Activated B cell treated with CpG ODN at 0.5 μM for 24 hours (primary cell): ENCODE data around the gene SOX1. TPM values are rescaled to one million over a fixed set of nuclear protein-coding genes. Genes with fewer than 3 reads are reported as not detected.

Experiments used
- ATAC-seq: fragments of 200-7000 bp; cut with Tn5 transposase; one replicate; pipeline ENCODE4 v1.10.0; 2021; ENCODE audit warnings: low read depth, mild to moderate bottlenecking, moderate library complexity
- CTCF ChIA-PET: fragments of 350-600 bp; sonication (Branson Sonifier 250); formaldehyde crosslinking; loops from one replicate; lab custom pipeline; 2021; ENCODE audit warnings: antibody characterized with exemption; lab: Charles Lee
- POLR2A ChIA-PET: fragments of 350-600 bp; sonication (Branson Sonifier 250); formaldehyde crosslinking; loops from one replicate; lab custom pipeline; 2021; ENCODE audit warnings: antibody characterized with exemption; lab: Charles Lee
- DNase-seq: peaks from one replicate; pipeline ENCODE4 v3.0.0; 2022
- H3K27ac Mint-ChIP-seq: one replicate; pipeline ENCODE4 v1.8.0; 2020; ENCODE audit warnings: mixed read lengths
- H3K27me3 Mint-ChIP-seq: one replicate; pipeline ENCODE4 v1.8.0; 2021; ENCODE audit warnings: mixed read lengths
- H3K36me3 Mint-ChIP-seq: one replicate; pipeline ENCODE4 v1.8.0; 2021; ENCODE audit warnings: low read depth, mixed read lengths
- H3K4me1 Mint-ChIP-seq: one replicate; pipeline ENCODE4 v1.8.0; 2021; ENCODE audit warnings: mixed read lengths
- H3K4me3 Mint-ChIP-seq: one replicate; pipeline ENCODE4 v1.8.0; 2020; ENCODE audit warnings: mild to moderate bottlenecking, mixed read lengths
- H3K9me3 Mint-ChIP-seq: one replicate; pipeline ENCODE4 v1.8.0; 2020; ENCODE audit warnings: mixed read lengths
- CTCF ChIP-seq: fragments of 200-600 bp; IDR thresholded peaks from one replicate; pipeline ENCODE4 v1.8.0; 2022; ENCODE audit warnings: antibody characterized with exemption, mild to moderate bottlenecking
- intact Hi-C: fragments of 100-400 bp; cut with micrococcal nuclease; formaldehyde crosslinking; loops from one replicate; pipeline ENCODE4 v1.15.1; 2024
- total RNA-seq: library from RNA; stranded (reverse); gene quantifications from 2 replicates; pipeline ENCODE4 v1.2.3, GENCODE V29; 2022

Gene SOX1
- total RNA-seq, 1 donor from 2014 or later: not detected

- DNase-seq (no peak), ATAC-seq (no peak)
- TF ChIP-seq CTCF: no peak
- intact Hi-C loops: no loop called here
- Mint-ChIP-seq H3K4me1 (peaks cover 3% of the 10 kb centered on the region), H3K27me3 (peaks cover 56% of the 10 kb centered on the region), H3K36me3 (no peaks in the 10 kb centered on the region), H3K9me3 (no peaks in the 10 kb centered on the region), H3K27ac (no peak overlapping the region), H3K4me3 (no peak overlapping the region)
- ChIA-PET POLR2A (no interaction called here), CTCF (no interaction called here)
These were observed 8.5 kb upstream of the SOX1 start for GRCh38 chr13:112058519-112058873.

- no peak for DNase-seq
- intact Hi-C loops: no loop called here
- no peaks in the 10 kb centered on the region for H3K36me3 Mint-ChIP-seq
- H3K4me1 Mint-ChIP-seq: peaks cover 3% of the 10 kb centered on the region
- no peak for TF ChIP-seq CTCF
- H3K4me3 Mint-ChIP-seq: no peak overlapping the region
- no peak for ATAC-seq
- ChIA-PET CTCF (no interaction called here), POLR2A (no interaction called here)
- H3K27ac Mint-ChIP-seq: no peak overlapping the region
- peaks cover 59% of the 10 kb centered on the region for H3K27me3 Mint-ChIP-seq
- H3K9me3 Mint-ChIP-seq: no peaks in the 10 kb centered on the region
These were observed 8.0 kb upstream of the SOX1 start for GRCh38 chr13:112058941-112059340.

GRCh38 chr13:112059457-112060281, 7.3 kb upstream of the SOX1 start:
- Mint-ChIP-seq H3K4me1 (peaks cover 3% of the 10 kb centered on the region), H3K27me3 (peaks cover 61% of the 10 kb centered on the region), H3K9me3 (no peaks in the 10 kb centered on the region), H3K27ac (no peak overlapping the region), H3K36me3 (no peaks in the 10 kb centered on the region), H3K4me3 (no peak overlapping the region)
- DNase-seq (no peak), ATAC-seq (no peak)
- ChIA-PET POLR2A (no interaction called here), CTCF (no interaction called here)
- intact Hi-C loops: no loop called here
- no peak for TF ChIP-seq CTCF

GRCh38 chr13:112060282-112060830, 6.6 kb upstream of the SOX1 start:
- no peak for TF ChIP-seq CTCF
- ChIA-PET CTCF (no interaction called here), POLR2A (no interaction called here)
- Mint-ChIP-seq H3K9me3 (no peaks in the 10 kb centered on the region), H3K27me3 (peaks cover 57% of the 10 kb centered on the region), H3K36me3 (no peaks in the 10 kb centered on the region), H3K4me1 (peaks cover 3% of the 10 kb centered on the region), H3K4me3 (no peak overlapping the region), H3K27ac (no peak overlapping the region)
- ATAC-seq (no peak), DNase-seq (no peak)
- intact Hi-C loops: no loop called here

- DNase-seq (no peak), ATAC-seq (no peak)
- no peak for TF ChIP-seq CTCF
- no peak overlapping the region for H3K27ac Mint-ChIP-seq
- POLR2A ChIA-PET: no interaction called here
- intact Hi-C loops: no loop called here
- CTCF ChIA-PET: no interaction called here
- peaks cover 7% of the 10 kb centered on the region for H3K4me1 Mint-ChIP-seq
- no peak overlapping the region for H3K4me3 Mint-ChIP-seq
- no peaks in the 10 kb centered on the region for H3K36me3 Mint-ChIP-seq
- H3K9me3 Mint-ChIP-seq: no peaks in the 10 kb centered on the region
- peaks cover 61% of the 10 kb centered on the region for H3K27me3 Mint-ChIP-seq
These were observed 6.0 kb upstream of the SOX1 start for GRCh38 chr13:112060899-112061366.
